ENCODE data around the gene ZNFX1.

DNA sequence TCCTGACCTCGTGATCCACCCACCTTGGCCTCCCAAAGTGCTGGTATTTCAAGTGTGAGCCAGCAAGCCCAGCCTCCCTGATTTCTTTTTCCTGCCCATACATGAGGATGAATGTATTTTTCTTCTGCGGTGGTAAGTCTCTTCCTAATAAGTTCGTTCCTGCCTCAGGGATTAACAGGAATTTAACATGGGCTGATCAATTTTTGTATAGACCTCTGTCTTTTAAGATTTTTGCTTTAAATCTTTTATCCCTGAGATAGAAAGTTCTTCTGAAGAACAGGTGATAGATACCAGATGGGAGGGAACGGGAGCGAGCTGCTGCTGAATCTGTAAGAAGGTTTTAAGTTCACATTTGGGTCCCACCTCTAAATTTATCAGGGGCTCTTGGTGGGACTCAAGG is 7.0 kb upstream of the ZNFX1 start:
- TF ChIP-seq, protein P1, sequence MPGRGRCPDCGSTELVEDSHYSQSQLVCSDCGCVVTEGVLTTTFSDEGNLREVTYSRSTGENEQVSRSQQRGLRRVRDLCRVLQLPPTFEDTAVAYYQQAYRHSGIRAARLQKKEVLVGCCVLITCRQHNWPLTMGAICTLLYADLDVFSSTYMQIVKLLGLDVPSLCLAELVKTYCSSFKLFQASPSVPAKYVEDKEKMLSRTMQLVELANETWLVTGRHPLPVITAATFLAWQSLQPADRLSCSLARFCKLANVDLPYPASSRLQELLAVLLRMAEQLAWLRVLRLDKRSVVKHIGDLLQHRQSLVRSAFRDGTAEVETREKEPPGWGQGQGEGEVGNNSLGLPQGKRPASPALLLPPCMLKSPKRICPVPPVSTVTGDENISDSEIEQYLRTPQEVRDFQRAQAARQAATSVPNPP (IDR thresholded peaks at IDR 0.05; ENCODE audit: borderline replicate concordance, insufficient read depth, insufficient read length): no peak
- TF ChIP-seq, protein P2, sequence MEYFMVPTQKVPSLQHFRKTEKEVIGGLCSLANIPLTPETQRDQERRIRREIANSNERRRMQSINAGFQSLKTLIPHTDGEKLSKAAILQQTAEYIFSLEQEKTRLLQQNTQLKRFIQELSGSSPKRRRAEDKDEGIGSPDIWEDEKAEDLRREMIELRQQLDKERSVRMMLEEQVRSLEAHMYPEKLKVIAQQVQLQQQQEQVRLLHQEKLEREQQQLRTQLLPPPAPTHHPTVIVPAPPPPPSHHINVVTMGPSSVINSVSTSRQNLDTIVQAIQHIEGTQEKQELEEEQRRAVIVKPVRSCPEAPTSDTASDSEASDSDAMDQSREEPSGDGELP (CRISPR knock-in tag; IDR thresholded peaks at IDR 0.05; ENCODE audit: borderline replicate concordance): no peak
- TF ChIP-seq, protein P3, sequence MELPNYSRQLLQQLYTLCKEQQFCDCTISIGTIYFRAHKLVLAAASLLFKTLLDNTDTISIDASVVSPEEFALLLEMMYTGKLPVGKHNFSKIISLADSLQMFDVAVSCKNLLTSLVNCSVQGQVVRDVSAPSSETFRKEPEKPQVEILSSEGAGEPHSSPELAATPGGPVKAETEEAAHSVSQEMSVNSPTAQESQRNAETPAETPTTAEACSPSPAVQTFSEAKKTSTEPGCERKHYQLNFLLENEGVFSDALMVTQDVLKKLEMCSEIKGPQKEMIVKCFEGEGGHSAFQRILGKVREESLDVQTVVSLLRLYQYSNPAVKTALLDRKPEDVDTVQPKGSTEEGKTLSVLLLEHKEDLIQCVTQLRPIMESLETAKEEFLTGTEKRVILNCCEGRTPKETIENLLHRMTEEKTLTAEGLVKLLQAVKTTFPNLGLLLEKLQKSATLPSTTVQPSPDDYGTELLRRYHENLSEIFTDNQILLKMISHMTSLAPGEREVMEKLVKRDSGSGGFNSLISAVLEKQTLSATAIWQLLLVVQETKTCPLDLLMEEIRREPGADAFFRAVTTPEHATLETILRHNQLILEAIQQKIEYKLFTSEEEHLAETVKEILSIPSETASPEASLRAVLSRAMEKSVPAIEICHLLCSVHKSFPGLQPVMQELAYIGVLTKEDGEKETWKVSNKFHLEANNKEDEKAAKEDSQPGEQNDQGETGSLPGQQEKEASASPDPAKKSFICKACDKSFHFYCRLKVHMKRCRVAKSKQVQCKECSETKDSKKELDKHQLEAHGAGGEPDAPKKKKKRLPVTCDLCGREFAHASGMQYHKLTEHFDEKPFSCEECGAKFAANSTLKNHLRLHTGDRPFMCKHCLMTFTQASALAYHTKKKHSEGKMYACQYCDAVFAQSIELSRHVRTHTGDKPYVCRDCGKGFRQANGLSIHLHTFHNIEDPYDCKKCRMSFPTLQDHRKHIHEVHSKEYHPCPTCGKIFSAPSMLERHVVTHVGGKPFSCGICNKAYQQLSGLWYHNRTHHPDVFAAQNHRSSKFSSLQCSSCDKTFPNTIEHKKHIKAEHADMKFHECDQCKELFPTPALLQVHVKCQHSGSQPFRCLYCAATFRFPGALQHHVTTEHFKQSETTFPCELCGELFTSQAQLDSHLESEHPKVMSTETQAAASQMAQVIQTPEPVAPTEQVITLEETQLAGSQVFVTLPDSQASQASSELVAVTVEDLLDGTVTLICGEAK (IDR thresholded peaks at IDR 0.05): no peak
- TF ChIP-seq, protein P3 (CRISPR knock-in tag; IDR thresholded peaks at IDR 0.05): no peak
- TF ChIP-seq, protein P4, sequence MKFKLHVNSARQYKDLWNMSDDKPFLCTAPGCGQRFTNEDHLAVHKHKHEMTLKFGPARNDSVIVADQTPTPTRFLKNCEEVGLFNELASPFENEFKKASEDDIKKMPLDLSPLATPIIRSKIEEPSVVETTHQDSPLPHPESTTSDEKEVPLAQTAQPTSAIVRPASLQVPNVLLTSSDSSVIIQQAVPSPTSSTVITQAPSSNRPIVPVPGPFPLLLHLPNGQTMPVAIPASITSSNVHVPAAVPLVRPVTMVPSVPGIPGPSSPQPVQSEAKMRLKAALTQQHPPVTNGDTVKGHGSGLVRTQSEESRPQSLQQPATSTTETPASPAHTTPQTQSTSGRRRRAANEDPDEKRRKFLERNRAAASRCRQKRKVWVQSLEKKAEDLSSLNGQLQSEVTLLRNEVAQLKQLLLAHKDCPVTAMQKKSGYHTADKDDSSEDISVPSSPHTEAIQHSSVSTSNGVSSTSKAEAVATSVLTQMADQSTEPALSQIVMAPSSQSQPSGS (CRISPR knock-in tag; IDR thresholded peaks at IDR 0.05): no peak
- TF ChIP-seq, protein P5, sequence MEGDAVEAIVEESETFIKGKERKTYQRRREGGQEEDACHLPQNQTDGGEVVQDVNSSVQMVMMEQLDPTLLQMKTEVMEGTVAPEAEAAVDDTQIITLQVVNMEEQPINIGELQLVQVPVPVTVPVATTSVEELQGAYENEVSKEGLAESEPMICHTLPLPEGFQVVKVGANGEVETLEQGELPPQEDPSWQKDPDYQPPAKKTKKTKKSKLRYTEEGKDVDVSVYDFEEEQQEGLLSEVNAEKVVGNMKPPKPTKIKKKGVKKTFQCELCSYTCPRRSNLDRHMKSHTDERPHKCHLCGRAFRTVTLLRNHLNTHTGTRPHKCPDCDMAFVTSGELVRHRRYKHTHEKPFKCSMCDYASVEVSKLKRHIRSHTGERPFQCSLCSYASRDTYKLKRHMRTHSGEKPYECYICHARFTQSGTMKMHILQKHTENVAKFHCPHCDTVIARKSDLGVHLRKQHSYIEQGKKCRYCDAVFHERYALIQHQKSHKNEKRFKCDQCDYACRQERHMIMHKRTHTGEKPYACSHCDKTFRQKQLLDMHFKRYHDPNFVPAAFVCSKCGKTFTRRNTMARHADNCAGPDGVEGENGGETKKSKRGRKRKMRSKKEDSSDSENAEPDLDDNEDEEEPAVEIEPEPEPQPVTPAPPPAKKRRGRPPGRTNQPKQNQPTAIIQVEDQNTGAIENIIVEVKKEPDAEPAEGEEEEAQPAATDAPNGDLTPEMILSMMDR (IDR thresholded peaks at IDR 0.05 in 2 of 3, conservative IDR thresholded peaks at IDR 0.05 in 1 of 3; ENCODE audit: insufficient read depth in 2 of 3, low read depth in 1 of 3, low read length in 3 of 3): no peak
- TF ChIP-seq, protein P6, sequence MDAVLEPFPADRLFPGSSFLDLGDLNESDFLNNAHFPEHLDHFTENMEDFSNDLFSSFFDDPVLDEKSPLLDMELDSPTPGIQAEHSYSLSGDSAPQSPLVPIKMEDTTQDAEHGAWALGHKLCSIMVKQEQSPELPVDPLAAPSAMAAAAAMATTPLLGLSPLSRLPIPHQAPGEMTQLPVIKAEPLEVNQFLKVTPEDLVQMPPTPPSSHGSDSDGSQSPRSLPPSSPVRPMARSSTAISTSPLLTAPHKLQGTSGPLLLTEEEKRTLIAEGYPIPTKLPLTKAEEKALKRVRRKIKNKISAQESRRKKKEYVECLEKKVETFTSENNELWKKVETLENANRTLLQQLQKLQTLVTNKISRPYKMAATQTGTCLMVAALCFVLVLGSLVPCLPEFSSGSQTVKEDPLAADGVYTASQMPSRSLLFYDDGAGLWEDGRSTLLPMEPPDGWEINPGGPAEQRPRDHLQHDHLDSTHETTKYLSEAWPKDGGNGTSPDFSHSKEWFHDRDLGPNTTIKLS (IDR thresholded peaks at IDR 0.05; ENCODE audit: borderline replicate concordance, low read depth): no peak
- TF ChIP-seq ZNF184 (CRISPR knock-in tag; IDR thresholded peaks at IDR 0.05) (no peak), ZC3H4 (CRISPR knock-in tag; IDR thresholded peaks at IDR 0.05; ENCODE audit: borderline replicate concordance) (no peak), LEF1 (IDR thresholded peaks at IDR 0.05) (no peak), NONO (IDR thresholded peaks at IDR 0.05; ENCODE audit: low read depth in 2 of 2, low read length in 1 of 2) (no peak), HNRNPUL1 (IDR thresholded peaks at IDR 0.05; ENCODE audit: low read length) (no peak)
- TF ChIP-seq, protein P7, sequence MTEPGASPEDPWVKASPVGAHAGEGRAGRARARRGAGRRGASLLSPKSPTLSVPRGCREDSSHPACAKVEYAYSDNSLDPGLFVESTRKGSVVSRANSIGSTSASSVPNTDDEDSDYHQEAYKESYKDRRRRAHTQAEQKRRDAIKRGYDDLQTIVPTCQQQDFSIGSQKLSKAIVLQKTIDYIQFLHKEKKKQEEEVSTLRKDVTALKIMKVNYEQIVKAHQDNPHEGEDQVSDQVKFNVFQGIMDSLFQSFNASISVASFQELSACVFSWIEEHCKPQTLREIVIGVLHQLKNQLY (CRISPR knock-in tag; conservative IDR thresholded peaks at IDR 0.05): no peak
